Thymus (tissue), 11 donors: Measurements from ENCODE around the gene SPTBN4. TPM values are rescaled to one million over a fixed set of nuclear protein-coding genes. Genes with fewer than 3 reads are reported as not detected.
A peak's percentile ranks its signal among the peaks of the same experiment; 100 is the strongest.
"Not testable (repeated sequence)": the region's sequence is repeated elsewhere in the genome, so short reads cannot be mapped to it uniquely, and the experiment has no call there.

Experiments
- DNase-seq, 9 donors: peaks; one replicate each; pipeline ENCODE4 v3.0.0-alpha.2; 2013; ENCODE audit warnings: low spot score in 9 of 9, low read depth in 6 of 9, missing footprints in 1 of 9
- H3K27ac ChIP-seq, 2 donors: one replicate each; pipeline ENCODE4 v1.5.1; 2013; ENCODE audit warnings: control low read depth in 1 of 2, low read depth in 1 of 2, low read length in 1 of 2, mild to moderate bottlenecking in 1 of 2, moderate library complexity in 1 of 2
- H3K27me3 ChIP-seq, 2 donors: one replicate each; pipeline ENCODE4 v1.5.1; 2013; ENCODE audit warnings: low read length in 1 of 2; ENCODE audit not compliant: control insufficient read depth in 2 of 2, insufficient read depth in 1 of 2
- H3K36me3 ChIP-seq, 2 donors: one replicate each; pipeline ENCODE4 v1.5.1; 2013; ENCODE audit warnings: low read length in 1 of 2, mild to moderate bottlenecking in 1 of 2, moderate library complexity in 1 of 2; ENCODE audit not compliant: control insufficient read depth in 2 of 2, insufficient read depth in 2 of 2
- H3K4me1 ChIP-seq, 2 donors: one replicate each; pipeline ENCODE4 v1.5.1; 2013; ENCODE audit warnings: low read length in 2 of 2; ENCODE audit not compliant: control insufficient read depth in 2 of 2, insufficient read depth in 2 of 2
- H3K4me3 ChIP-seq, 2 donors: one replicate each; pipeline ENCODE4 v1.5.1; 2013; ENCODE audit warnings: low read length in 2 of 2, control low read depth in 1 of 2, mild to moderate bottlenecking in 1 of 2
- H3K9me3 ChIP-seq, 2 donors: one replicate each; pipeline ENCODE4 v1.5.1; 2013; ENCODE audit warnings: low read length in 1 of 2, mild to moderate bottlenecking in 1 of 2; ENCODE audit not compliant: control insufficient read depth in 2 of 2, insufficient read depth in 1 of 2
- whole genome bisulfite sequencing: extraction: QIAGEN DNeasy Blood & Tissue Kit; methylation state at CpG from one replicate; pipeline ENCODE4 v1.1.7; 2013; 5-methylcytosine and 5-hydroxymethylcytosine counted together
- polyA plus RNA-seq: library from polyadenylated mRNA; stranded (reverse); fragments of 200-250 nt; gene quantifications from one replicate; pipeline ENCODE4 v1.2.3, GENCODE V29; 2013
- total RNA-seq: library from RNA; stranded (reverse); fragments of 120-200 nt; gene quantifications from one replicate; pipeline ENCODE4 v1.2.4, GENCODE V29; 2013
- donor health status: healthy.

The SPTBN4 gene
- total and polyA plus RNA-seq, 2 donors: 0.24 to 0.73 TPM

DNA sequence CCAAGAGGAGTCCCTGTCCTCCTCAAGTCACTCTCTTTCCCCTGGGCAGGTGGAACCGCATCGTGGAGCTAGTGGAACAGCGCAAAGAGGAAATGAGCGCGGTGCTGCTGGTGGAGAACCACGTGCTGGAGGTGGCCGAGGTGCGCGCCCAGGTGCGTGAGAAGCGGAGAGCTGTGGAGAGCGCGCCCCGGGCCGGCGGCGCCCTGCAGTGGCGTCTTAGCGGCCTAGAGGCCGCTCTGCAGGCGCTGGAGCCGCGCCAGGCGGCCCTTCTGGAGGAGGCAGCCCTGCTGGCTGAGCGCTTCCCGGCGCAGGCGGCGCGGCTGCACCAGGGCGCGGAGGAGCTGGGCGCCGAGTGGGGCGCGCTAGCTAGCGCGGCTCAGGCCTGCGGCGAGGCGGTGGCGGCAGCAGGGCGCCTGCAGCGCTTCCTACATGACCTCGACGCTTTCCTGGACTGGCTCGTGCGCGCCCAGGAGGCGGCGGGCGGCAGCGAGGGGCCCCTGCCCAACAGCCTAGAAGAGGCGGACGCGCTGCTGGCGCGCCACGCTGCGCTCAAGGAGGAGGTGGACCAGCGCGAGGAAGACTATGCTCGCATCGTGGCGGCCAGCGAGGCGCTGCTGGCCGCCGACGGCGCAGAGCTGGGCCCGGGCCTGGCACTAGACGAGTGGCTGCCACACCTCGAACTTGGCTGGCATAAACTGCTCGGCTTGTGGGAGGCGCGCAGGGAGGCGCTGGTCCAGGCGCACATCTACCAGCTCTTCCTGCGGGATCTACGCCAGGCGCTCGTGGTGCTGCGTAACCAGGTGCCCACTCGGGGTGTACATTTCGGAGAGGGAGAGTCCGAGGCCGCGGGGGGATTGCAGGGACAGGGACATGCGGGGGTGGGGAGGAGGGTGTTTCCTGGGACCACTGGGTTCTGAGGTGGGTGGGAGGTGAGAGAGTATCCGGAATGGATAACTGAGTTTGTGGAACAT, 52.8 kb downstream of the SPTBN4 start:
- Histone ChIP-seq H3K4me1 (peaks cover 0 to 3% of the 10 kb centered on the region in 2 donors), H3K27ac (no peak overlapping the region), H3K4me3 (no peak overlapping the region), H3K27me3 (peaks cover 24 to 61% of the 10 kb centered on the region in 2 donors), H3K36me3 (no peaks in the 10 kb centered on the region), H3K9me3 (peaks cover 0 to 3% of the 10 kb centered on the region in 2 donors)
- no peak for DNase-seq
- 15% methylated on average over 91 of the region's 91 CpGs for WGBS

DNA sequence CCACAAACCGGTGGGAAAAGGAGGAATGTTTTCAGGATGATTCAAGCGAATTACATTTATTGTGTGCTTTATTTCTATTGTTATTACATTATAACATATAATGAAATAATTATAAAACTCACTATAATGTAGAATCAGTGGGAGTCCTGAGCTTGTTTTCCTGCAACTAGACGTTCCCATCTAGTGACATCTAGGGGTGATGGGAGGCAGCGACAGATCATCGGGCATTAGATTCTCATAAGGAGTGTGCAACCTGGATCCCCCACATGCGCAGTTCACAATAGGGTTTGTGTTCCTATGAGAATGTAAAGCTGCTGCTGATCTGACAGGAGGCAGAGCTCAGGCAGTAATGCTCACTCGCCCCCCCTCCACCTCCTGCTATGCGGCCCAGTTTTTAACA, 54.5 kb downstream of the SPTBN4 start:
- H3K27me3 ChIP-seq: peaks cover 24 to 60% of the 10 kb centered on the region in 2 donors

DNA sequence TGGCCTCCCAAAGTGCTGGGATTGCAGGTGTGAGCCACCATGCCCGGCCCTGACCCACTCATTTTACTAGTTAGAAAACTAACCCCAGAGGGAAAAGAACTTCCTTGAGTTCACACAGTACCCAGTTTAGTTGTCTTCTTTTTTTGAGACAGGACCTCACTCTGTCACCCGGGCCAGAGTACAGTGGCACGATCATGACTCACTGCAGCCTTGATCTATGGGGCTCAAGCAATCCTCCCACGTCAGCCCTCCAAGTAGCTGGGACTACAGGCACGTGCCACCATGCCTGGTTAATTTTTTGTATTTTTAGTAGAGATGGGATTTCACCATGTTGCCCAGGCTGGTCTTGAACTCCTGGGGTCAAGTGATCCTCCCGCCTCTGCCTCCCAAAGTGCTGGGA, 55.1 kb downstream of the SPTBN4 start:
- H3K4me1 ChIP-seq, H3K9me3 ChIP-seq, H3K4me3 ChIP-seq, H3K27ac ChIP-seq, DNase-seq, H3K36me3 ChIP-seq: not testable (repeated sequence)
- WGBS: 94% methylated on average over 6 of the region's 6 CpGs
- H3K27me3 ChIP-seq: peaks cover 24 to 60% of the 10 kb centered on the region in 2 donors

More for the DNA sequence above, 54.5 kb downstream of the SPTBN4 start:
- no peaks in the 10 kb centered on the region for H3K36me3 ChIP-seq
- 84% methylated on average over 8 of the region's 8 CpGs for WGBS
- no peak overlapping the region for H3K4me3 ChIP-seq
- H3K4me1 ChIP-seq: peaks cover 0 to 3% of the 10 kb centered on the region in 2 donors
- no peak overlapping the region for H3K27ac ChIP-seq
- DNase-seq: no peak
- H3K9me3 ChIP-seq: peaks cover 0 to 3% of the 10 kb centered on the region in 2 donors

DNA sequence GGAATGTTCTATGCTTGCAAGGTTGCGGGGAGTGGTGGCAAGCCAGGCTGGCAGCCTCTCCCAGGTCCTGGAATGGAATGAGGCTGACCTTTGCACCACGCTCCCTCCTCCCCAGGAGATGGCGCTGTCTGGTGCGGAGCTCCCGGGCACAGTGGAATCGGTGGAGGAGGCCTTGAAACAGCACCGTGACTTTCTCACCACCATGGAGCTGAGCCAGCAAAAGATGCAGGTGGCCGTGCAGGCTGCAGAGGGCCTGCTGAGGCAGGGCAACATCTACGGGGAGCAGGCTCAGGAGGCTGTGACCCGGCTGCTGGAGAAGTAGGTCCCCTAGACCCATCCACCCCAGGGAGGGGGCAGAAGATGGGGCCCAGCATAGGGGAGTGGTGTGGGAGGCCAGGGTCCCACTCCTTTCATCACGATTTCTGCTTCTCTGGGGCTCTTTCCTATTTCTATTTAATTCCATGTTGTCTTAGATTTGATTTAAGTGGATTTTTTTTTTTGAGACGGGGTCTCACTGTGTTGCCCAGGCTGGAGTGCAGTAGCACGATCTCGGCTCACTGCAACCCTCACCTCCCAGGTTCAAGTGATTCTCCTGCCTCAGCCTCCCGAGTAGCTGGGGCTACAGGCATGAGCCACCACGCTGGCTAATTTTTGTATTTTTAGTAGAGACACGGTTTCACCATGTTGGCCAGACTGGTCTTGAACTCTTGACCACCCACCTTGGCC, 56.7 kb downstream of the SPTBN4 start:
- 45% methylated on average over 17 of the region's 17 CpGs for WGBS
- no peaks in the 10 kb centered on the region for H3K36me3 ChIP-seq
- peaks cover 22 to 55% of the 10 kb centered on the region in 2 donors for H3K27me3 ChIP-seq
- H3K9me3 ChIP-seq: peaks cover 0 to 3% of the 10 kb centered on the region in 2 donors
- H3K4me1 ChIP-seq: peaks cover 0 to 3% of the 10 kb centered on the region in 2 donors
- DNase-seq: peak in 3 of 9 donors; percentile 28 to 49 (median 36)
- H3K27ac ChIP-seq: no peak overlapping the region
- no peak overlapping the region for H3K4me3 ChIP-seq

DNA sequence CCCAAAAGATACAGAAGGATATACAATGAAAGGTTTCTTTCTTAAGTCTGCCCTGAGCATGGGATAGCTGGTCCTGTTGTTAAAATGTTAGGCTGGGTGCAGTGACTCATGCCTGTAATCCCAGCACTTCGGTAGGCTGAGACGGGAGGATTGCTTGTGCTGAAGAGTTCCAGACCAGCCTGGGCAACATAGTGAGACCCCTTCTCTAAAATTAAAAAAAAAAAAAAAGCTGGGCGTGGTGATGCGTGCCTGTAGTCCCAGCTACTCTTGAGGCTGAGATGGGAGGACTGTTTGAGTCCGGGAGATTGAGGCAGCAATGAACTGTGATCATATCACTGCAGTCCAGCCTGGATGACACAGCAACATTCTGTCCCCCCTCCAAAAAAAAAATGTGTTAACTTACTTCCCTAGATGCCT, 57.3 kb downstream of the SPTBN4 start:
- 84% methylated on average over 5 of the region's 5 CpGs for WGBS
- Histone ChIP-seq H3K36me3 (no peaks in the 10 kb centered on the region), H3K27me3 (peaks cover 15 to 50% of the 10 kb centered on the region in 2 donors), H3K4me3 (no peak overlapping the region), H3K27ac (no peak overlapping the region), H3K4me1 (peaks cover 3 to 4% of the 10 kb centered on the region in 2 donors), H3K9me3 (peaks cover 0 to 3% of the 10 kb centered on the region in 2 donors)
- no peak for DNase-seq

DNA sequence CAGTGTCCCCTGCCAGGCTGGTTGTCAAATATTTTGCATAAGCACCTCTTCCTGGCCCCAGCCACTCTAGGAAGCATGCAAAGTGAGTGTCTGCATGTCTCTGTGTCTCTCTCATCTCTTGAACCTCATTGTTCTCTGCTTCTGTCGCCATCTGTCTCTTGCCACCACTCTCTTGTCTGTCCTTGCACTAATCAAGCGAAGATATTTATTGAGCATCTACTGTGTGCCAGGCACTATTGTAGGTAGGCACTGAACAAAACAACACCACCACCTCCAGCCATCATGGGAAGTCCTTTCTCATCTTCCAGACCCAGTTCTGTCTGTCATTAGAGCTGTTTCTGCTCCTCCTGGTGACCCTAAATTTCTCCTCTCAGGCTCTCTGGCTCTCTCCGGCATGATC, 57.9 kb downstream of the SPTBN4 start:
- no peak overlapping the region for H3K4me3 ChIP-seq
- peaks cover 11 to 50% of the 10 kb centered on the region in 2 donors for H3K27me3 ChIP-seq
- no peaks in the 10 kb centered on the region for H3K36me3 ChIP-seq
- H3K27ac ChIP-seq: no peak overlapping the region
- peaks cover 8% of the 10 kb centered on the region in 2 donors for H3K4me1 ChIP-seq
- peaks cover 0 to 3% of the 10 kb centered on the region in 2 donors for H3K9me3 ChIP-seq
- 96% methylated on average over 3 of the region's 3 CpGs for WGBS
- DNase-seq: no peak

DNA sequence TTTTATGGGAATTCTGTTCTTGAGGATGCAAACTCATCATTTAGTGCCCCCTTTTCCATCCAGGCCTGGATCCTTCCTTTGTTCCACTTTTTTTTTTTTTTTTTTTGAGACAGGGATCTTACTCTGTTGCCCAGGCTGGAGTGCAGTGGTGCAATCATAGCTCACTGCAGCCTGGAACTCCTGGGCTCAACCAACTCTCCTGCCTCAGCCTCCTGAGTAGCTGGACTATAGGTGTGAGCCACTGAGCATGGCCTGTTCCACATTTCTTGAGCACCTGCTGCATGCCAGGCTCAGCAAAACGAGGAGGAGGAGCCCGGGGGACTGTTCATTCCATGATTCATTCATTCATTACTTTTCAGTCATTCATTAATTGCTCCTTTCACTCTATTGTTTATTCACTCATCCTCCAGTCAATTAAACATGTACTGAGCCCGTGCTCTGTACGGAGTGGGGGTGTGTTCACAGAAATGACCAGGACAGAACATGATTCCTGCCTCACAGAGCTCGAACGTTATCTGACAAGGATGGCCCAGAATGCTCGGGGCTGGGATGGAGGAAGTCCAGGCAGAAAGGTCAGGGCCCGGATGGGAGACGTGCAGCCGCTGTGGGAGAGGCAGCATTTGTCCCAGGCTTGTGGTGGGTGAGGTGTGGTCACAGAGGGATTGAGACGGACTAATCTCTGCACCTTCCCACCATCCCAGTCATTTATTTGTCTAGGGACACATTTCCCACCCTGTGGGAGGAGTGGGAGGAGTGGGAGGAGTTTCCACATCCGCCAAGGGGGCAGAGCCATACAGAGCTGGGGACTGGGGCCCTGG, 58.6 kb downstream of the SPTBN4 start:
- Histone ChIP-seq H3K4me3 (no peak overlapping the region), H3K36me3 (no peaks in the 10 kb centered on the region), H3K27me3 (peaks cover 12 to 49% of the 10 kb centered on the region in 2 donors), H3K4me1 (peaks cover 11 to 13% of the 10 kb centered on the region in 2 donors), H3K9me3 (peaks cover 0 to 3% of the 10 kb centered on the region in 2 donors), H3K27ac (no peak overlapping the region)
- 77% methylated on average over 12 of the region's 12 CpGs for WGBS
- DNase-seq: no peak

DNA sequence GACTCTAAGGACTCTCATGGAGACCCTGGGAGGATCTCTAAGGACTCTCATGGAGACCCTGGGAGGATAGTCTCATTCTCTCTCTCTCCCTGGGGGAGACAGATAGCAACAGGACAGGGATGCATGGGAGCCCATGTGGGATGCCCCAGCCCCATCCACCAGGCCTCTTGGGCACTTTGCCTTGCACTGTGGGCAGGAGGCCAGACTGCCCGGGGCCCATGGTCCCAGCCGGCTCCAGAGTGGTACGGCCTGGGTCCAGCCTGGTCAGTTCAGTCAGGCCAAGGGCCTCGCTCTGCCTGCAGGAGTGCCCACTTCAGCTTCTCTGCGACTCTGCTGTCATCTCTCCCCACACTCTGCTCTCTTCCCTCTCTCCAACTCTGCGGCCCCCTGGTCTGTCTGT, 61.3 kb downstream of the SPTBN4 start:
- DNase-seq: no peak
- Histone ChIP-seq H3K27me3 (peaks cover 20 to 57% of the 10 kb centered on the region in 2 donors), H3K27ac (no peak overlapping the region), H3K4me3 (no peak overlapping the region), H3K36me3 (no peaks in the 10 kb centered on the region), H3K4me1 (peaks cover 11 to 13% of the 10 kb centered on the region in 2 donors), H3K9me3 (no peaks in the 10 kb centered on the region)
- 96% methylated on average over 6 of the region's 6 CpGs for WGBS
